Cardiac muscle cell (in vitro differentiated cells and primary cell): ENCODE results near the gene DNAH7. TPM values are rescaled to one million over a fixed set of nuclear protein-coding genes. Genes with fewer than 3 reads are reported as not detected.
A peak's percentile ranks its signal among the peaks of the same experiment; 100 is the strongest.

Experiments
- DNase-seq, 2 donors: peaks; one replicate each; pipeline versions ENCODE4 v3.0.0 to v3.0.0-alpha.2; 2010 to 2017; ENCODE audit warnings: low read depth in 1 of 2, low spot score in 1 of 2
- H3K27ac ChIP-seq: fragments of 200-600 bp; sonication (generic); 2 replicates; pipeline ENCODE4 v1.5.1; 2016
- H3K27me3 ChIP-seq: fragments of 200-600 bp; sonication (generic); 2 replicates; pipeline ENCODE4 v1.6.0; 2016; ENCODE audit warnings: control low read depth
- H3K36me3 ChIP-seq: fragments of 200-600 bp; sonication (generic); 2 replicates; pipeline ENCODE4 v1.5.1; 2016; ENCODE audit warnings: control low read depth
- H3K4me1 ChIP-seq: fragments of 200-600 bp; sonication (generic); 2 replicates; pipeline ENCODE4 v1.8.1; 2017; ENCODE audit warnings: low read depth, mild to moderate bottlenecking, mixed run types
- H3K4me3 ChIP-seq: fragments of 200-600 bp; sonication (generic); 2 replicates; pipeline ENCODE4 v1.5.1; 2016; ENCODE audit warnings: mild to moderate bottlenecking
- H3K9me3 ChIP-seq: fragments of 200-600 bp; sonication (generic); 2 replicates; pipeline ENCODE4 v1.5.1; 2017; ENCODE audit warnings: low read depth, mild to moderate bottlenecking, control low read depth
- polyA plus RNA-seq: library from polyadenylated mRNA; unstranded; fragments of >200 nt; fragmentation: Nextera tagmentation; extraction: Ambion mirVana; gene quantifications from 2 replicates; pipeline ENCODE4 v1.2.1, GENCODE V29; 2016
- total RNA-seq: library from RNA; depleted of rRNA; stranded (reverse); fragments of >200 nt; gene quantifications from 2 replicates; pipeline ENCODE4 v1.2.3, GENCODE V29; 2016
- TF ChIP-seq, protein P1 (sequence below): IDR thresholded peaks from 2 replicates; pipeline ENCODE4 v1.5.1; 2012; ENCODE audit warnings: low read depth, mild to moderate bottlenecking, low read length

Gene DNAH7
- total and polyA plus RNA-seq, 2 experiments from 2014 or later = 0.75 to 1.8 TPM

DNA sequence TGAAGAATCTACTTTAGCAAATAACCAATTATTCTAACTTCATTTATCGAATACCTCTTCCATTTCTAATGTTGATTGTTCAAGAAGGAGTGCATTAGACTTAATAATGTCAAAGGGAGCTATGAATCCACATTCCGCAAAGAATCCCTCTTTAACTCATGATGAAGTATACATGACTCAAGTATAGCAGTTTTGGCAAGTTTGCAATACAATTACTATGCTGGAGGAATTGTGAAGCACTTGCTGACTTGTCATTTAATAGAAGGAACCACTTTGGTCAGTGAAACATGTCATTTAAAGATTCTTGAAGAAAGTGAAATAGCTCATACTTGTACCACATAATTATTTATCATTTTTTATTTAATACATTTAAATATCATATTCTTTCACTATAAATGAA, 286.5 kb downstream of the DNAH7 start:
- Histone ChIP-seq H3K27me3 (no peaks in the 10 kb centered on the region), H3K4me1 (no peaks in the 10 kb centered on the region), H3K4me3 (no peak overlapping the region), H3K27ac (no peak overlapping the region), H3K36me3 (no peaks in the 10 kb centered on the region), H3K9me3 (no peaks in the 10 kb centered on the region)
- DNase-seq = no peak
- TF ChIP-seq, protein P1, sequence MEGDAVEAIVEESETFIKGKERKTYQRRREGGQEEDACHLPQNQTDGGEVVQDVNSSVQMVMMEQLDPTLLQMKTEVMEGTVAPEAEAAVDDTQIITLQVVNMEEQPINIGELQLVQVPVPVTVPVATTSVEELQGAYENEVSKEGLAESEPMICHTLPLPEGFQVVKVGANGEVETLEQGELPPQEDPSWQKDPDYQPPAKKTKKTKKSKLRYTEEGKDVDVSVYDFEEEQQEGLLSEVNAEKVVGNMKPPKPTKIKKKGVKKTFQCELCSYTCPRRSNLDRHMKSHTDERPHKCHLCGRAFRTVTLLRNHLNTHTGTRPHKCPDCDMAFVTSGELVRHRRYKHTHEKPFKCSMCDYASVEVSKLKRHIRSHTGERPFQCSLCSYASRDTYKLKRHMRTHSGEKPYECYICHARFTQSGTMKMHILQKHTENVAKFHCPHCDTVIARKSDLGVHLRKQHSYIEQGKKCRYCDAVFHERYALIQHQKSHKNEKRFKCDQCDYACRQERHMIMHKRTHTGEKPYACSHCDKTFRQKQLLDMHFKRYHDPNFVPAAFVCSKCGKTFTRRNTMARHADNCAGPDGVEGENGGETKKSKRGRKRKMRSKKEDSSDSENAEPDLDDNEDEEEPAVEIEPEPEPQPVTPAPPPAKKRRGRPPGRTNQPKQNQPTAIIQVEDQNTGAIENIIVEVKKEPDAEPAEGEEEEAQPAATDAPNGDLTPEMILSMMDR = no peak

DNA sequence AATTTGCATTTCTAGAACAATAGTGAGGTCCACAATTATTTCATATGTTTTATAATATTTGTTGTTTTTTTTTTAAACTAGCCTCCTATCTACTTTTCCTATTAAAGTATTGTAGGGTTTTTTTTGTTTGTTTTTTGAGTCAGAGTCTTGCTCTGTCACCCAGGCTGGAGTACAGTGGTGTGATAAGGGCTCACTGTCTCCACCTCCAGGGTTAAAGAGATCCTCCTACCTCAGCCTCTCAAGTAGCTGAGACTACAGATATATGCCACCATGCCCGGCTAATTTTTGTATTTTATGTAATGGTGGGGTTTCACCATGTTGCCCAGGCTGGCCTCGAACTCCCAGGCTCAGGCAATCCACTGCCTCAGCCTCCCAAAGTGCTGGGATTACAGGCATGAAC, 289.1 kb downstream of the DNAH7 start:
- Histone ChIP-seq H3K4me1 (no peaks in the 10 kb centered on the region), H3K4me3 (no peak overlapping the region), H3K9me3 (no peaks in the 10 kb centered on the region), H3K27me3 (no peaks in the 10 kb centered on the region), H3K27ac (no peak overlapping the region), H3K36me3 (no peaks in the 10 kb centered on the region)
- peak in 1 of 2 donors; percentile 2 for DNase-seq
- TF ChIP-seq, protein P1 = no peak

DNA sequence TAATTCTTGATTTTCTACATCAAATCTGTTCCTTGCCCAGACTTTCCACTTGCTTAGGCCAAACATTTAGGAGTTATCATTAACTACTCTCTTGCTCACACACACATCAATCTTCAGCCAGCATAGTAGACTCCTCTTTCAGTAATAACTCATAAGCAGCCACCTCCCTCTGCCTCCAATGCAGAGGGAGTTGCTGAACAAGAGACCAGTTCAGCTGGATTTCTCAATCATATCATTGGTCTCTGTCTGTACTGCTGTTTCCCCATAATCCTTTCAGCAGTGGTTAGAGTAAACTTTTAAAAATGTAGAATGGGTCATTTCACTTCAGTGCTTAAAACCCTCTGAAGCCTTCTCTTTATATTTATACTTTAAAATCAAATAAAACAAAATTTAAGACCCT, 298.7 kb downstream of the DNAH7 start:
- H3K4me1 ChIP-seq = no peaks in the 10 kb centered on the region
- H3K4me3 ChIP-seq = no peak overlapping the region
- TF ChIP-seq, protein P1 = no peak
- H3K27me3 ChIP-seq = no peaks in the 10 kb centered on the region
- H3K36me3 ChIP-seq = no peaks in the 10 kb centered on the region
- no peaks in the 10 kb centered on the region for H3K9me3 ChIP-seq
- H3K27ac ChIP-seq = no peak overlapping the region
- no peak for DNase-seq

DNA sequence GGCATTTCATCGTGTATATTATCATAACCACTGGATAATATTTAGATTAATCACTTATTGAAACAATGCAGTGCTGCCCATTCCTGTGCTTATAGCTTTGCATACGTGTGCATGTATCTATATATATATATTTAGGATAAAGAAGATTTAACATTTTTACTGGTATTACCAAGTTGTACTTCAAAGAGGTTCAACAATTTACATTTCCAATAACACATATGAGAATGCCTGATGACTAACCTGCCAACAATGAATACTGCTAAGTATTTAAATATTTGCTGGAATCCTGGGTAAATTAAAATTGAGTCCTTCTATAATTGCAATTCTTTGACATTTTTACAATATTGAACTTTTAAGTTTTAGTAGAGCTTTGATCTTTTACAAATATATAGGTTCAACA, 300.2 kb downstream of the DNAH7 start:
- H3K36me3 ChIP-seq = no peaks in the 10 kb centered on the region
- TF ChIP-seq, protein P1 = no peak
- H3K9me3 ChIP-seq = no peaks in the 10 kb centered on the region
- no peak for DNase-seq
- no peaks in the 10 kb centered on the region for H3K27me3 ChIP-seq
- H3K4me1 ChIP-seq = no peaks in the 10 kb centered on the region
- H3K27ac ChIP-seq = no peak overlapping the region
- no peak overlapping the region for H3K4me3 ChIP-seq

DNA sequence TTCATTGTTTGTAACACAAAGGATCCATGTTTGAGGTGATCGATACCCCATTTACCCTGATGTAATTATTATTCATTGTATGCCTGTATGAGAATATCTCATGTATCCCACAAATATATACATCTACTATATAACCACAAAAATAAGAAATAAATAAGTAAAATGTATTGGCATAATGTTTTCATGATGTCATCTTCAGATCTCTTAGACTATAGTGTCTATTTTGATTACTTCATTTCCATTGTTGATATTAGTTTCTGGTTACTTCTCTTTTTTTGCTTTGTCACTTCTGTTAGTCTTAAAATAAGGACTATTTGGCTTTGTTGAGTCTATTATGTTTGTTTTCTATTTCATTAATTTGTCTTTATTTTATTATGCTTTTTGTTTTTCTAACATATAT, 301.9 kb downstream of the DNAH7 start:
- Histone ChIP-seq H3K27ac (no peak overlapping the region), H3K27me3 (no peaks in the 10 kb centered on the region), H3K4me3 (no peak overlapping the region), H3K9me3 (no peaks in the 10 kb centered on the region), H3K4me1 (no peaks in the 10 kb centered on the region), H3K36me3 (no peaks in the 10 kb centered on the region)
- TF ChIP-seq, protein P1 = no peak
- DNase-seq = no peak

DNA sequence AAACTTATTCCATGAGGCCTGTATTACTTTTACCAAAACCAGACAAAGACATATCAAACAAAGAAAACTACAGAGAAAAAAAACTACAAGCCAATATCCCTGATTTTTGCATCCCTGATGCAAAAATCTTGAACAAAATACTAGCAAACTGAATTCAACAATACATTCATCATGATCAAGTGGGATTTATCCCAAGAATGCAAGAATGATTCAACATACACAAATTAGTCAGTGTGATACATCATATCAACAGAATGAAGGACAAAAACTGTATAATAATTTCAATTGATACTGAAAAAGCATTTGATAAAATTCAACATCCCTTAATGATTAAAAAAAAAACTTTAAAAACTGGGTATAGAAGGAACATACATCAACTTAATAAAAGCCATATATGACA, 304.8 kb downstream of the DNAH7 start:
- no peaks in the 10 kb centered on the region for H3K27me3 ChIP-seq
- H3K4me1 ChIP-seq = no peaks in the 10 kb centered on the region
- no peak overlapping the region for H3K4me3 ChIP-seq
- TF ChIP-seq, protein P1 = no peak
- no peaks in the 10 kb centered on the region for H3K9me3 ChIP-seq
- no peaks in the 10 kb centered on the region for H3K36me3 ChIP-seq
- no peak overlapping the region for H3K27ac ChIP-seq
- DNase-seq = no peak
